Activated naive CD4-positive, alpha-beta T cell treated with anti-CD3 and anti-CD28 coated beads, Interleukin-2, amount 50 U/mL, for 72 hours (primary cell): Measurements from ENCODE around the gene TNP1. TPM values are rescaled to one million over a fixed set of nuclear protein-coding genes. Genes with fewer than 3 reads are reported as not detected.

Experiments used
- ATAC-seq, 2 donors: fragments of 150-1000 bp; cut with Tn5 transposase; 2 replicates each; pipeline ENCODE4 v1.10.0; 2021; ENCODE audit warnings: mild to moderate bottlenecking in 2 of 2, moderate library complexity in 2 of 2
- DNase-seq, 2 donors: peaks; one replicate each; pipeline ENCODE4 v3.0.0; 2021 to 2022; ENCODE audit warnings: low spot score in 2 of 2
- H3K27ac Mint-ChIP-seq, 2 donors: one replicate each; pipeline ENCODE4 v1.8.0; 2022; ENCODE audit warnings: mild to moderate bottlenecking in 2 of 2, mixed read lengths in 2 of 2
- H3K36me3 Mint-ChIP-seq, 2 donors: one replicate each; pipeline ENCODE4 v1.8.0; 2022; ENCODE audit warnings: mixed read lengths in 2 of 2
- H3K9me3 Mint-ChIP-seq, 2 donors: one replicate each; pipeline ENCODE4 v1.8.0; 2022; ENCODE audit warnings: mixed read lengths in 2 of 2
- total RNA-seq, 2 donors: library from RNA; stranded (reverse); gene quantifications; one replicate each; pipeline ENCODE4 v1.2.3, GENCODE V29; 2022

TNP1 gene
- total RNA-seq, 2 donors from 2014 or later = not detected

GRCh38 chr2:216858312-216858711 is 1.6 kb downstream of the TNP1 start:
- DNase-seq = peak in 1 of 2 donors; percentile 17
- peak; percentile 65 to 72 for ATAC-seq
- H3K36me3 Mint-ChIP-seq = no peaks in the 10 kb centered on the region
- no peaks in the 10 kb centered on the region for H3K9me3 Mint-ChIP-seq
- H3K27ac Mint-ChIP-seq = peak overlapping the region; percentile 32 to 45

- DNase-seq (peak in 1 of 2 donors; percentile 15), ATAC-seq (peak; percentile 82 to 88)
- no peak overlapping the region for H3K27ac Mint-ChIP-seq
- no peaks in the 10 kb centered on the region for H3K36me3 Mint-ChIP-seq
- no peaks in the 10 kb centered on the region for H3K9me3 Mint-ChIP-seq
Observed at GRCh38 chr2:216857131-216857550, 2.7 kb downstream of the TNP1 start.

DNA sequence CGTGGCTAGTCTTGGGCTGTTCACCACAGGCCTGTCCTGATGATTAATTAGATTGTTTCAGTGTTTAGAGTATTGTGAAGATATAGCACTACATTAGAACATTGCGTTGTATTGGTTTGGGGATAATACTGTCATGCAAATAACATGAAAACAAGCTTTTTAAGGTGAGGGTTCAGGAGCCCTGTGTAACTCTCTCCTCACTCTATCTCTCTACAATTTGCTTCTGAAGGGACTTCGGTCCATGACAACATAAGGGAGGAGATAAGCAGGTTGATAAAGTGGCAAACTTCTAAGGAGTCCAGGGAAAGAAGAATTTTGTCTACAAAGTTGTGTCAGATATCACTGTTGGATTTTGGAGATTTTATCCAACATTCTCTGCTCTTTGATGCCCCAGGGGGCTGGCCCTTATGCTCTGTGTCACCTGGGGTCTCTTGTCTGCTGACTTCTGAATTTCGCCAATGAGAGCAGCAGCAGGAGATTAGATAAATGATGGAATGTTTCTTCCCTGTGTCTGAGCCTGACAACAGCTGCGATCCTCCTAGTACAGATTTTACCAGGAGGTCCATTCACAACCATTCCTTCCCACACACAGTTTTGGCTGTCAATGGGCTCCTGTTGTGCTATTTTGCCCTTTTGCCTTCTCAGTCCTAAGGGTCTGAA is 3.3 kb downstream of the TNP1 start:
- Mint-ChIP-seq H3K36me3 (no peaks in the 10 kb centered on the region), H3K9me3 (no peaks in the 10 kb centered on the region), H3K27ac (no peak overlapping the region)
- no peak for DNase-seq
- ATAC-seq = no peak

DNA sequence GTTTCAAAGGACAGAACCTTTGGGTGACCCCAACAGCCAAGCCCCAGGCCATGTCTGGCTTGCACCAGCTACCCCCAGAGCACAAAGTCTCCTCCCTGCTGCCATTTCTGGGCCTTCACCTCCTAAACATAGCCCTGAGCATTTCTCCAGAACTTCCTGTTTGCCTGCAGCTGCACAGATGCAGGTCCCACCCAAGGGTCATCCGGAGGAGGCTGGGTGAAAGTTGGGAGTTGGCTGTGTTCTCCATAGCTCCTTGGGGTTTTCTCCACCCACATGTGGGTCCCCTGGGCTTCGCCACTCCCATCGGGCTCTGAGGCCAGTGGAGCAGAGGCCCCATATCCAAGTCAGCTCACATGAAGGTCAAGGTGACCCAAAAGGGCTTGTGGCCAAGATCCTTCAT is 4.3 kb downstream of the TNP1 start:
- Mint-ChIP-seq H3K27ac (peak overlapping the region in 1 of 2 donors; percentile 27), H3K36me3 (no peaks in the 10 kb centered on the region), H3K9me3 (no peaks in the 10 kb centered on the region)
- DNase-seq (no peak), ATAC-seq (no peak)

DNA sequence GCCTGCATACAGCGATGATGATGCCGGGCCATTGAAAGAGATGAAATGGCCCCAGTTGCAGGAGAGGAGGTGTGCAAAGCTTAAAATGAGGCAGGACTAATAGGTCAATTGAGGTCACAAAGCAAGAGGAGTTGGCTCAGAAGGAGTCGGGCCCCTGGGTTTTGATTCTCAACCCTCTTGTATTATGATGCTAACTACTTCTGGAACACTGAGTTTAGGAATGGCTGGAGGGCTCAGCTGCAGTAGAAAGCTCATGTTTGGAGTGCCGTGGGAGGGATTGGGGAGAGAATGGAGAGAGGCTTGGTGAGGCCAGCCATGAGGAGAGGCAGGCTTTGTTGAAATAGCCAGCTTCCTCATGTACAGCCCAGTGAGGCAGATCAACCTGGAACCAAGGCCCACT is 4.8 kb downstream of the TNP1 start:
- ATAC-seq (no peak), DNase-seq (no peak)
- H3K27ac Mint-ChIP-seq = no peak overlapping the region
- no peaks in the 10 kb centered on the region for H3K36me3 Mint-ChIP-seq
- H3K9me3 Mint-ChIP-seq = no peaks in the 10 kb centered on the region

GRCh38 chr2:216851486-216852090 is 8.3 kb downstream of the TNP1 start:
- Mint-ChIP-seq H3K27ac (no peak overlapping the region), H3K9me3 (no peaks in the 10 kb centered on the region), H3K36me3 (no peaks in the 10 kb centered on the region)
- ATAC-seq (no peak), DNase-seq (no peak)

DNA sequence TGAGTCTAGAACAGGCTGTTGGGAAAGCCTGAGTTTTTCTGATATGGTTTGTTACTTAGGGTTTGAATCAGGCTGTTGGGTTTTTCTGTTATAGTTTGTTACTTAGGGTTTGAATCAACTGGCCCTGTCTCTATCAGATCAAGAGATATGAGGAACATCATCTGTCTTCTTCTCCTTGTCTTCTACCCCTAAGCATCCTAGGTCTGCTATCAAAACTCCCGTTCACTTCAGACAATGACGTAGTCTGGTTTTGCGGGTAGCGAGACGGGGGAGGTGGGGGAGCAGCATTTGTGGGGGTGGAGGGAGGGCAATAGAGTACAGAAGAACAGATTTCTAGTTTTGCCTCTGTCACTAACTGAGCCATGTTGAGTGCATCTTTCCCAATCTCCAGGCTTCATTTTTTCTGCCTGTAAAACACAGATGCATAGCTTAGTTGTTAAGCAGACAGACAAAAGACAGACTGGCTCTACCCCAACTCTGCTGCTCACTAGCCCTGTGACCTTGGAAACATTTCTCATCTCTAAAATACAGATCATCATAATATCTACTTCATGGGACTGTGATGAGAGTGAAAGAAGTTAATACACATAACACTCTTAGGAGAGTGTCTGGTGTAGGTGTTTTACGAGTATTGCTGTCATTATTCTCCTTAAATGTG is 9.1 kb downstream of the TNP1 start:
- DNase-seq (peak in 1 of 2 donors; percentile 7), ATAC-seq (peak; percentile 59 to 86)
- no peaks in the 10 kb centered on the region for H3K9me3 Mint-ChIP-seq
- H3K27ac Mint-ChIP-seq = peak overlapping the region; percentile 61 to 69
- H3K36me3 Mint-ChIP-seq = no peaks in the 10 kb centered on the region

DNA sequence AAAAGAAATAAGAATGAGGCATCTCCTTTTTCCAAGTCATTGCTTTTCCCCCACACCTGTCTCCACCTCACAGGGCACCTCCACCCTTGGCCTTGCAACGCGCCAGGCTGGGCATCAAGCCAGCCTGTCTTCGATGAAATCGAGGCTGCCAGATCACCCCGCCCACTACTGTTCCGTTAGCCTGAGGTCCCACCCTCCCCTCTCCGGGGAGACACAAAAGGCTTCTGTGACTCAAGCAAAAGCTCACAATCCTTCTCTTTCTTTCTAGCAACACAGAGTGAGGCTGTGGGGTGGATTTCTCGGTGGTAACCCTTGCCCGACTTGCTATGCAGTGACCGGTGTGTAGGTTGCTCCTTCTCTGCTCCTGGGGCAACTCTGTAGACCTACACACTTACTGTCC is 9.9 kb downstream of the TNP1 start:
- Mint-ChIP-seq H3K36me3 (no peaks in the 10 kb centered on the region), H3K27ac (peak overlapping the region; percentile 61 to 69), H3K9me3 (no peaks in the 10 kb centered on the region)
- DNase-seq = peak in 1 of 2 donors; percentile 41
- peak; percentile 63 to 73 for ATAC-seq

GRCh38 chr2:216845426-216845825 is 14.4 kb downstream of the TNP1 start:
- Mint-ChIP-seq H3K9me3 (no peaks in the 10 kb centered on the region), H3K36me3 (no peaks in the 10 kb centered on the region), H3K27ac (no peak overlapping the region)
- ATAC-seq (no peak), DNase-seq (no peak)

DNA sequence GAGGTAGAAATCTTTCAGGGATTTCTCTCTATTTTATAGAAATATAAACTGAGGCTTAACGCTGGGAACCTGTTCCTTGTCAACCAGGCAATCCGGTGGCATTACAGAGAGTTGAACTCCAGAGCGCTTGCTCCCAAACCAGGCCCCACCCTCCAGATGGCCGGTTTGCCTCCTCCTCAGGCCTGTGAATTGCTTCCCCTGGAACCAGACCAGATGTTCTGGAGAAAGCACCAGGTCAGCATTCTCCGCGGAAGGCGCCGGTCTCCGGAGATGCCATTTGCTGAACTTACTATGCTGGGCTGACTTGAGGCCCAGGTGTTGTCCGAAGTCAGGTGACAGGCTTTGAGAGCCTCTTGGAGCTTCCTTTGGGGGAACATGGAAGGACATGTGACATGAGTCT is 17.2 kb downstream of the TNP1 start:
- no peaks in the 10 kb centered on the region for H3K36me3 Mint-ChIP-seq
- peaks cover 0 to 5% of the 10 kb centered on the region in 2 donors for H3K9me3 Mint-ChIP-seq
- no peak for ATAC-seq
- H3K27ac Mint-ChIP-seq = no peak overlapping the region
- DNase-seq = no peak

- Mint-ChIP-seq H3K9me3 (peaks cover 0 to 12% of the 10 kb centered on the region in 2 donors), H3K27ac (no peak overlapping the region), H3K36me3 (no peaks in the 10 kb centered on the region)
- no peak for DNase-seq
- no peak for ATAC-seq
Observed at GRCh38 chr2:216839688-216840087, 20.2 kb downstream of the TNP1 start.

DNA sequence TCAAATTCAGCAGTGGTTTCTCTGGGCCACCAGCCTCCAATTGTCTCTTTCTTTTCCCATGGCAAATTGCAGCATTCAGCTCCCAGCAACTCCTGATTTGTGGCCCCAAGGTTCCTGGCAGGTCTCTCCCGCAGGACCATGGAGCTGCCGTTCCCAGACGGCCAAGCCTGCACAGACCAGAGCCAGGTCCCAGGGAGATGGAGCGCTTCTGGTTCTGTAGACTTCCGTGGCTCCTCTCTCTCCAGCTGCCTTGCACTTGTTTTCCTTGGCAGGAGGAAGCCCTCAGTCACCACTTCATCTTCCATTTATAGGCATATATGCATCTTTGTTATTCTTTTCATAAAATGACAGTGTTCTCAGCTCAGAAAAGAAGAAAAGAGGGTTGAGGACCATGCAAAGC is 21.7 kb downstream of the TNP1 start:
- ATAC-seq = no peak
- Mint-ChIP-seq H3K9me3 (peaks cover 0 to 12% of the 10 kb centered on the region in 2 donors), H3K27ac (no peak overlapping the region), H3K36me3 (no peaks in the 10 kb centered on the region)
- DNase-seq = no peak

DNA sequence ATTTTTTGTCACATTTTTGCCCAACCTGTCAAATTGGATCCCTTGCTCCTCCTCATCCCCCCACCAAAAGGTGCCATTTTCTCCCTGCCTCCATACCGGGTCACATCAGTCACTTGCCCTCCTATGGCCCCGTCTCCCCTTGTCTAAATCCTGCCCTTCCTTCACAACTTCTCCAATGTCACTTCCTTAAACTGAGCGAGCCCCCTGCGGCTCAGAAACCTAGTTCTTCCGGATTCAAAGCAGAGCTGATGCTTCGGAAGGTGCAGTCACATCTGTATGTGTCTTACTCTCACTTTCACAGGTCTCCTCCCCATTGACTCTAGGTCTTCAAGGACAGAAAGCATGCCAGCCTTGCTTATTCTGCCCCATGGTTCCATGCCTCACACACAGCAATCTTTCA is 22.1 kb downstream of the TNP1 start:
- H3K9me3 Mint-ChIP-seq = peaks cover 0 to 12% of the 10 kb centered on the region in 2 donors
- no peak for ATAC-seq
- H3K27ac Mint-ChIP-seq = peak overlapping the region in 1 of 2 donors; percentile 59
- no peaks in the 10 kb centered on the region for H3K36me3 Mint-ChIP-seq
- no peak for DNase-seq

DNA sequence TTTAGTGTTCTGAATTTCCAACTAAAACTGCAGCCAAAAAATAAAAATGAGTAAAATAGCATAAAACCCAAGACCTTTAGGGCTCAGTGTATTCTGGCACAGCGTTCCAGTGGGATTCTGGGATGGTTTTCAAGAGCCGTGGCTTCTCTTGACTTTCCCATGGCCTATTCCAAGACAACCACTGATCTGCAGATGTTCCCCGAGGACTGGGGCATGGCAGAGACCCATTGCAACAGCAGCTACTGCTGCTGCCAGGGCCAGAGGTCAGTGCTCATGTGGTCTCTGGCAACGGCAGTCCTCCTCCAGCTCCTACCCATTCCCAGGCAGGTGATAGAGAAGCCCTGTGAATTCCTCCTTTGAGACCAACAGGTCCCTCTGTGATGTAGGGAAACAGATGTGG is 26.8 kb downstream of the TNP1 start:
- Mint-ChIP-seq H3K9me3 (peaks cover 0 to 11% of the 10 kb centered on the region in 2 donors), H3K27ac (no peak overlapping the region), H3K36me3 (no peaks in the 10 kb centered on the region)
- DNase-seq (no peak), ATAC-seq (no peak)

GRCh38 chr2:216830346-216830745 is 29.5 kb downstream of the TNP1 start:
- Mint-ChIP-seq H3K36me3 (no peaks in the 10 kb centered on the region), H3K27ac (no peak overlapping the region)

DNA sequence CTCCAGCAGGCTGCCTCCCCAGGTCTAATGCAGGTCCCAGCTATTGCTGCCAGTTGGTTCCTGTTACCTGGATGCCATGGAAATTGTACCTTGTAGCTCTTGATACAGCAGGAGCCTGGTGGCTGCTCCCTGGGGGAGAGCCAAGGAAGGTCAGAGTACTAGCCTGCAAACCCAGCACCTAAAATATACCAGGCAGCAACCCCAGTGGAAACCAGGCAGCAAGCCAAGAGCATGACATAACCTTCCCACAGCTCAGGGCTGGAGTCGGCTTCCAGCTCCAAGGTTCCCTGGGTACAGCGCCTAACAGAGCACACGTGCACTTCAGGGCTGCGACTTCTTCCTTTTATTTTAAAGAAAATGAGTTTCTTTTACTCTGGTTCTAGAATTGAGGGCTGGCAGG is 30.3 kb downstream of the TNP1 start:
- DNase-seq = no peak
- H3K9me3 Mint-ChIP-seq = no peaks in the 10 kb centered on the region
- no peaks in the 10 kb centered on the region for H3K36me3 Mint-ChIP-seq
- H3K27ac Mint-ChIP-seq = no peak overlapping the region
- no peak for ATAC-seq

More at GRCh38 chr2:216830346-216830745, 29.5 kb downstream of the TNP1 start:
- no peaks in the 10 kb centered on the region for H3K9me3 Mint-ChIP-seq
- no peak for DNase-seq
- no peak for ATAC-seq

DNA sequence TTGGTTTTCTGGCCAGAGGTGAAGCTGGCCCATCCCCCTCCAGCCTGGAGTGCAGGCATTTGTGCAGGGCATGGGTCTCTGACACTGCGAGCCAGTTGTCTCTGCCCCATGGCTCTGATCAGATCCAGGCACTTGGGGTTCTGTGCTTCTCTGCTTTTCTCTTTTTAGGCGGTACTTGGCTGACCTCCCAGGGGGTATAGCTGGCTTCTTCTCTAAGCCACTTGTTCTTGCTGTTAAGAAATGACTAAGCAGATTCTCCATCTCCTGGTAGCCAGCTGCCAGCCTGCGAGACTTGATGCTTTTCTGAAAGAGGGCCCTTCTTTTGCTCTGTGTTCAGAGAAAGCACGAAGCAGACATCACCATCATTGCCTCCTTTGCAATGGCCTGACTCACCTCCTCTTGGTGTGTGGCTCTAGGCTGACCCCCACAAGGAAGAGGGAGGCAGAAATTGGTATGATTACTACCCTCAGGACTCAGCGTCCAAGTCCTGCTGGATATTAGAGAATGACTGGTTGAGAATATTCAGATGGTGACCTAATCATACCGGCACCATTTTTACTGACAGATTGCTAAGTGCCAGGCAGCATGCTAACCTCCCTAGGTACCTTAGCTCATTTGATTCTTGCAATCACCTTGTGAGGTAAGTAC is 32.7 kb downstream of the TNP1 start:
- no peak for DNase-seq
- ATAC-seq = no peak
- Mint-ChIP-seq H3K27ac (no peak overlapping the region), H3K36me3 (no peaks in the 10 kb centered on the region), H3K9me3 (no peaks in the 10 kb centered on the region)
